Astrocyte of the cerebellum (primary cell): ENCODE results near the gene CASP10.
"Not testable (repeated sequence)": the region's sequence is repeated elsewhere in the genome, so short reads cannot be mapped to it uniquely, and the experiment has no call there.

Experiments used
- DNase-seq: peaks from one replicate; pipeline ENCODE4 v3.0.0-alpha.2; 2011; ENCODE audit warnings: low read depth
- H3K4me3 ChIP-seq: 2 replicates; pipeline ENCODE4 v1.5.1; 2011; ENCODE audit warnings: mild to moderate bottlenecking, low read depth, low read length, moderate library complexity
- in situ Hi-C: cut with HindIII; loops from 2 replicates; pipeline ENCODE4 v1.10.0; 2017; ENCODE audit warnings: low sequenced_read_pairs
- TF ChIP-seq, protein P1 (sequence below): IDR thresholded peaks from 2 replicates; pipeline ENCODE4 v1.5.1; 2012; ENCODE audit warnings: low read length, low read depth, moderate library complexity, mild to moderate bottlenecking; ENCODE audit errors: missing control alignments

The CASP10 gene

DNA sequence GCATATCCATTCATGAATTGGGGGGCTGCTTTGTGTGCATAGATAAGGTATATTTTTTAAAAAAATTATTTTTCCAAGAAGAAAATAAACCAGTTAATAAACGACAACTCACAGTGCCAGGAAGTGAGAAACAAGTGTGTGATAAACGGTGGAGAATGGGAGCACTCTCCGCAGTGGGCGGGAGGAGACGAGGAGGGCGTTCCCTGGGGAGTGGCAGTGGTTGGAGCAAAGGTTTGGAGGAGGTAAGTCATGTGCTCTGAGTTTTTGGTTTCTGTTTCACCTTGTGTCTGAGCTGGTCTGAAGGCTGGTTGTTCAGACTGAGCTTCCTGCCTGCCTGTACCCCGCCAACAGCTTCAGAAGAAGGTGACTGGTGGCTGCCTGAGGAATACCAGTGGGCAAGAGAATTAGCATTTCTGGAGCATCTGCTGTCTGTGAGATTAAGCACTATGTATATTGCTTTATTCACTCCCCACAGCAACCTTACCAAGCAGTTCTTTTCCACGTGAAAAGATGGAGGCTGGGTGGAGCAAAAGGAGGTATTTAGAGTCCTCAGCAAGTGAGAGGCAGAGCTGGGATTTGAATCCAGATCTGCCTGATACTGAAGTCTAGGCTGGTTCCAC, 50.4 kb downstream of the CASP10 start:
- in situ Hi-C loops = no loop called here
- TF ChIP-seq, protein P1, sequence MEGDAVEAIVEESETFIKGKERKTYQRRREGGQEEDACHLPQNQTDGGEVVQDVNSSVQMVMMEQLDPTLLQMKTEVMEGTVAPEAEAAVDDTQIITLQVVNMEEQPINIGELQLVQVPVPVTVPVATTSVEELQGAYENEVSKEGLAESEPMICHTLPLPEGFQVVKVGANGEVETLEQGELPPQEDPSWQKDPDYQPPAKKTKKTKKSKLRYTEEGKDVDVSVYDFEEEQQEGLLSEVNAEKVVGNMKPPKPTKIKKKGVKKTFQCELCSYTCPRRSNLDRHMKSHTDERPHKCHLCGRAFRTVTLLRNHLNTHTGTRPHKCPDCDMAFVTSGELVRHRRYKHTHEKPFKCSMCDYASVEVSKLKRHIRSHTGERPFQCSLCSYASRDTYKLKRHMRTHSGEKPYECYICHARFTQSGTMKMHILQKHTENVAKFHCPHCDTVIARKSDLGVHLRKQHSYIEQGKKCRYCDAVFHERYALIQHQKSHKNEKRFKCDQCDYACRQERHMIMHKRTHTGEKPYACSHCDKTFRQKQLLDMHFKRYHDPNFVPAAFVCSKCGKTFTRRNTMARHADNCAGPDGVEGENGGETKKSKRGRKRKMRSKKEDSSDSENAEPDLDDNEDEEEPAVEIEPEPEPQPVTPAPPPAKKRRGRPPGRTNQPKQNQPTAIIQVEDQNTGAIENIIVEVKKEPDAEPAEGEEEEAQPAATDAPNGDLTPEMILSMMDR = no peak
- H3K4me3 ChIP-seq = no peak overlapping the region
- no peak for DNase-seq

DNA sequence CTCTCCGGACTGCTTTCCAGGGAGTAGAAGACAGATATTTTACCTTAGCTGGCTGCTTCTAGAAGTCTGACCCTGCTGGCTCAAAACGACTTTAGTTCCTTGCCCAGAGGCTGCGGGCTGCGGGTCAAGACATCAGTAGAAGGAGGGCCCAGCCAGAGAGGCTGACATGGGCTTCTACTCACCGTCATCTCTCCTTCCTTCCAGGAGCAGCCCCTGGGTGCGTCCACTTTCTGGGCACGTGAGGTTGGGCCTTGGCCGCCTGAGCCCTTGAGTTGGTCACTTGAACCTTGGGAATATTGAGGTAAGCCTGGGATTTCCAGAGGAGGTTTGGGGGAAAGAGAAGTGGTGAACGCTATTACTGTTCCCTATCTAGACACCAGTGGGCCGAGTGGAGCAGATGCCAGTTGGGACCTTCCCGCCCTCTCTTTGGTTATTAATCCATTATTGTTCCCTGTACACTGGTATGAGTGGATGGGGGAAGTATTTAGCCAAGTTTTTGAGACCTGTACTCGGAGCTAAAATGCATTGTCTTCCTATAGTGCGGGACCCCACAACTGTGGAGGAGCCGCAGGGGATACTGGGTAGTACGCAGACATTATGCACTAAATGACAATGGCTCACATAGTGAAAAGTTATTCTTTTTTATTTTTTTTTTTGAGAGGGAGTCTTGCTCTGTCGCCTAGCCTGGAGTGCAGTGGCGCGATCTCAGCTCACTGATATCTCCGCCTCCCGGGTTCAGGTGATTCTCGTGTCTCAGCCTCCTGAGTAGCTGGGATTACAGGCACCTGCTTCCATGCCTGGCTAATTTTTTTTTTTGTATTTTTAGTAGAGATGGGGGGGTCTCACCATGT, 51.1 kb downstream of the CASP10 start:
- no peak for DNase-seq
- no peak overlapping the region for H3K4me3 ChIP-seq
- TF ChIP-seq, protein P1 = no peak
- in situ Hi-C loops = no loop called here

DNA sequence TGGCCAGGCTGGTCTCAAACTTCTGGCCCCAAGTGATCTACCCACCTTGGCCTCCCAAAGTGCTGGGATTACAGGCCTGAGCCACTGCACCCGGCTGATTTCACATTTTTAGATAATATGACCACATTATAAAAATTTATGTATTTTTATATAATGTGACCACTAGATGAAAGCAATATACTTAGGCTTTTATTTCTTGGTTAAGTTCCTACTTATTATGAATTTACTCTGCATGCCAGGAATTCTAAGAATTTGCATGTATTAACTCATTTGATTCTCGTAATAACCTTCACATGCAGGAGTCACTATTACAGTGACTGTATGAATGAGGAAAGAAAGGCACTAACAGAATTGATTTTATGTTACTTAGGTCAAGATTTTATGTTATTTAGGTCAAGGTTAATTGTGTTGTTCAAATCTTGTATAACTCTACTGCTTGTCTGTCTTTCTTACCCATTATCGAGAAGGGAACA, 51.8 kb downstream of the CASP10 start:
- in situ Hi-C loops = no loop called here
- DNase-seq = peak; percentile 13
- TF ChIP-seq, protein P1 = no peak
- no peak overlapping the region for H3K4me3 ChIP-seq

GRCh38 chr2:201235860-201236811, 53.2 kb downstream of the CASP10 start:
- TF ChIP-seq, protein P1 = peak; percentile 54
- in situ Hi-C loops = no loop called here
- DNase-seq = peak; percentile 84
- no peak overlapping the region for H3K4me3 ChIP-seq

DNA sequence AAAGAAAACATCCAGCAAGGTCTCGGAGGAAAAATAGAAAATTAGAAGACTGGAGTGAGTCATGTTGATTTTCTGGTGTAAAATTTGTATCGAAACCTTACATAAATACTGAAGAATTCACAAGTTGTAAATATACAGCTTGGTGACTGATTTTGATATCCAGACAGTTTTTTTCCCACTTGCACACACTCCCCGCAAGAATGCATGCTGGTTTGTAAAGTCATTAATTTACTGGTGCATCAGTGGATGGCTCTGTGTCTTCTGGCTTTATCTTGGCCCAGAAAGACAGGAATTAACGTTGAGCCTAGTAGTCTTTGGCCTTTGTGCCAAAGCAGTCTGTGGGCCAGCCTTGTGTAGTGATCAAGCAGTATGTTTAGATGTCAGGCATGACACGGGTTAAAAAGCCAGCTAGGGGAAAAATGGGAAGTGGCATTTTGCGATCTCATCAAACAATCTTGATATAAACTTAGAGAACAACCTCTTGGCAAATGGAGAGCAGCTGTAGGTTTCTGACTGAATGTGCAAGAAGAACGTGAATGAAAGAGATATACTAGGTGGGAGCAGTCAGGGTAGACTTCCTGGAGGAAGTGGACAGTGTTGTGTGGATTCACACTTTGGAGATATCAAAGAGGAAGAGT, 54.7 kb downstream of the CASP10 start:
- in situ Hi-C loops = no loop called here
- TF ChIP-seq, protein P1 = no peak
- DNase-seq = no peak
- no peak overlapping the region for H3K4me3 ChIP-seq

DNA sequence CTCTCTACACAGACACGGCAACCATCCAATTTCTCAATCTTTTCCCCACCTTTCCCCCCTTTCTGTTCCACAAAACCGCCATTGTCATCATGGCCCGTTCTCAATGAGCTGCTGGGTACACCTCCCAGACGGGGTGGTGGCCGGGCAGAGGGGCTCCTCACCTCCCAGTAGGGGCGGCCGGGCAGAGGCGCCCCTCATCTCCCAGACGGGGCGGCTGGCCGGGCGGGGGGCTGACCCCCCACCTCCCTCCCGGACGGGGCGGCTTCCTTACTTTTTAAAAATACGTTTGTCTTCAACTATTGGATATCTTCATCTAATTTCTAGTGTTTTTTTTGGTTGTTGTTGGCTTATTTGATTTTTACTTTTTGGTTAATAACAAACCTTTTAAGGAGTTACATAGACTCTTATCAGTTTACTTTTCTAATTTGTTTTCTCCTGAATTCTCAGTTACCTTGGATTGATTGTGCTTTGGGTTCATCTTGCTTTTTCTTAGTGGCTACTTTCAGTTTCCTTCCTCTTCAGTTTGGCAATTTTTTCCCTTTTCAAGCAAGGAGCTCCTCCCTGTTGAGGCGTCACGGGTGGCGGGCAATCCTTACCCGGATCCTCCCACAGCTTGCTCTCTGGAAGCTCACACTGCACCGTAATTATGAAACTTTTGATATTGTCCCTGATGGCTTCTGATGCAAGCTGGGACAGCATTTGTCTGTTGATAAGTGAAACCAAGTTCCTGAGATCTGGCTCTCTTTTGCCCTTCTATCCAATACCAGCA, 56.4 kb downstream of the CASP10 start:
- H3K4me3 ChIP-seq, DNase-seq, in situ Hi-C loops: not testable (repeated sequence)
